ENCODE measurements around the gene MEGF11. TPM values are rescaled to one million over a fixed set of nuclear protein-coding genes. Genes with fewer than 3 reads are reported as not detected.

The MEGF11 gene
- total RNA-seq, 1 experiment from 2014 or later: 2.3 TPM

DNA sequence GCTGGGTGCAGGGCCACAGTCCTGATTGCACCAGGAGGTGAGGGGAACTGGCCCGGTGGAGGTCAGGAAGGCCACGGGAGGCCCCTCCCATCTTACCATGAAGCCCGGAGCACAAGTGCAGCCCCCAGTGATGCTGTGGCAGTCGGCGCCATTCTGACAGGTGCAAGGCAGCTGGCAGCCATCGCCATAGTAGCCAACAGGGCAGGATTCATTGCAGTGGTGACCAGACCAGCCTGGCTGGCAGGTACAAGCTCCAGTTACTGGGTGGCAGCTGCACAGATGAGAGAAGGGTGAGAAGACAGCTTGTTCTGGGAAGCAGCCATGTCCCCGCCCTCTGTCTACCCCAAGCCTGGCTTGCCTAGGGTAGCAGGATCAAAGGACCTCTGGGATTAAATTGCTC, 296.1 kb downstream of the MEGF11 start:
- Histone ChIP-seq H4K20me1 (ENCODE audit: insufficient read depth) (no peaks in the 10 kb centered on the region), H3K4me1 (ENCODE audit: control insufficient read depth in 1 of 2, insufficient read depth in 2 of 2, low read length in 2 of 2) (peaks cover 7 to 17% of the 10 kb centered on the region in 2 experiments), H3K27me3 (ENCODE audit: insufficient read depth, low read length) (peaks cover 18% of the 10 kb centered on the region), H2AFZ (ENCODE audit: low read depth, low read length, poor library complexity, severe bottlenecking) (no peak overlapping the region), H3K4me2 (ENCODE audit: low read length) (no peak overlapping the region), H3K9ac (ENCODE audit: low read length) (no peak overlapping the region), H3K9me3 (ENCODE audit: control insufficient read depth in 1 of 2, insufficient read depth in 1 of 2, low read depth in 1 of 2, low read length in 2 of 2) (no peaks in the 10 kb centered on the region), H3K36me3 (ENCODE audit: control insufficient read depth in 1 of 2, insufficient read depth in 2 of 2, low read length in 2 of 2) (no peaks in the 10 kb centered on the region), H3K9me2 (ENCODE audit: insufficient read depth) (no peaks in the 10 kb centered on the region), H3K27ac (ENCODE audit: low read depth, low read length) (no peak overlapping the region), H3K79me2 (ENCODE audit: insufficient read depth, low read length) (no peaks in the 10 kb centered on the region), H3K4me3 (replicated peaks in 1 of 2; ENCODE audit: low read depth in 1 of 2, low read length in 2 of 2) (no peak overlapping the region)
- POLR2A ChIA-PET: no interaction called here
- ATAC-seq (no peak), DNase-seq (ENCODE audit: low read depth, low spot score) (no peak)
- CTCF ChIA-PET: no interaction called here
- RAD21 ChIA-PET (ENCODE audit: low non-redundant PET in 1 of 2, low total read pairs in 2 of 2, uncharacterized antibody in 2 of 2, unreplicated experiment in 2 of 2): no interaction called here
- BruUV-seq (replicated peaks): no TSS peak
- intact Hi-C loops (cut with micrococcal nuclease): loop anchor here (5.0 kb wide), 1 partner anchor 45 kb away; no protein-coding TSS in a partner anchor
- TF ChIP-seq EZH2 (IDR thresholded peaks at IDR 0.05): no peak
- TF ChIP-seq, protein P1, sequence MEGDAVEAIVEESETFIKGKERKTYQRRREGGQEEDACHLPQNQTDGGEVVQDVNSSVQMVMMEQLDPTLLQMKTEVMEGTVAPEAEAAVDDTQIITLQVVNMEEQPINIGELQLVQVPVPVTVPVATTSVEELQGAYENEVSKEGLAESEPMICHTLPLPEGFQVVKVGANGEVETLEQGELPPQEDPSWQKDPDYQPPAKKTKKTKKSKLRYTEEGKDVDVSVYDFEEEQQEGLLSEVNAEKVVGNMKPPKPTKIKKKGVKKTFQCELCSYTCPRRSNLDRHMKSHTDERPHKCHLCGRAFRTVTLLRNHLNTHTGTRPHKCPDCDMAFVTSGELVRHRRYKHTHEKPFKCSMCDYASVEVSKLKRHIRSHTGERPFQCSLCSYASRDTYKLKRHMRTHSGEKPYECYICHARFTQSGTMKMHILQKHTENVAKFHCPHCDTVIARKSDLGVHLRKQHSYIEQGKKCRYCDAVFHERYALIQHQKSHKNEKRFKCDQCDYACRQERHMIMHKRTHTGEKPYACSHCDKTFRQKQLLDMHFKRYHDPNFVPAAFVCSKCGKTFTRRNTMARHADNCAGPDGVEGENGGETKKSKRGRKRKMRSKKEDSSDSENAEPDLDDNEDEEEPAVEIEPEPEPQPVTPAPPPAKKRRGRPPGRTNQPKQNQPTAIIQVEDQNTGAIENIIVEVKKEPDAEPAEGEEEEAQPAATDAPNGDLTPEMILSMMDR (IDR thresholded peaks at IDR 0.05 in 2 of 3, conservative IDR thresholded peaks at IDR 0.05 in 1 of 3; ENCODE audit: borderline replicate concordance in 1 of 3, insufficient read depth in 1 of 3, low read depth in 2 of 3, low read length in 2 of 3): no peak
- no peak for TF ChIP-seq SRF (IDR thresholded peaks at IDR 0.05; ENCODE audit: low read depth)

DNA sequence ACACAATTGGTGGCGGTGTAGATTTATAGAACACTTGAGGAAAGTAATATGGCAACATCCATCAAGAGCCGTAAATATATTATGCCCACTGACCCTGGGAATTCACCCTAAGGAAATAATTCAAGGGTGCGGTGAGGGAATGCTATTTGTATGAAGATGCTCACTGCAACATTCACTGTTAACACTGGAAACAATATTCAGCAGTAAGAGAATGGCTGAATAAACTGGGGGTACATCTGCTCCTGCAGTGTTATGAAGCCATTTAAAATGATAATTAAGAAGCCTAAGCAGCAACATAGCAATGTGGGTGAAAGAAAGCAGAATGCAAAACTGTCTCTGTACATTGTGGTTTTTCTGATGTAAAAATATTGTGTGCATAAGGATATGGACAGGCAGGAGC, 296.7 kb downstream of the MEGF11 start:
- no peak for TF ChIP-seq CBX3 (IDR thresholded peaks at IDR 0.05; ENCODE audit: low read depth)
- TF ChIP-seq YY1 (IDR thresholded peaks at IDR 0.05; ENCODE audit: extremely low read depth, insufficient replicate concordance, low read depth, low read length): no peak
- no peak for TF ChIP-seq SP1 (IDR thresholded peaks at IDR 0.05; ENCODE audit: low read depth)
- no peak for TF ChIP-seq ZFX (IDR thresholded peaks at IDR 0.05)
- no peak for TF ChIP-seq EZH2 (IDR thresholded peaks at IDR 0.05)
- TF ChIP-seq TCF7L2 (IDR thresholded peaks at IDR 0.05; ENCODE audit: borderline replicate concordance, extremely low read depth, insufficient read depth, insufficient read length): no peak
- TF ChIP-seq POLR2AphosphoS5 (IDR thresholded peaks at IDR 0.05; ENCODE audit: low read depth, low read length): no peak
- no peak for TF ChIP-seq FOSL1 (IDR thresholded peaks at IDR 0.05; ENCODE audit: low read depth)
- TF ChIP-seq ZBTB33 (IDR thresholded peaks at IDR 0.05; ENCODE audit: extremely low read depth, insufficient replicate concordance, low read length): no peak
- no peaks in the 10 kb centered on the region for H3K36me3 ChIP-seq (ENCODE audit: control insufficient read depth in 1 of 2, insufficient read depth in 2 of 2, low read length in 2 of 2)
- no peak overlapping the region for H3K27ac ChIP-seq (ENCODE audit: low read depth, low read length)
- ATAC-seq (no peak), DNase-seq (ENCODE audit: low read depth, low spot score) (no peak)
- no peak overlapping the region for H2AFZ ChIP-seq (ENCODE audit: low read depth, low read length, poor library complexity, severe bottlenecking)
- ChIA-PET POLR2A (no interaction called here), CTCF (no interaction called here), RAD21 (ENCODE audit: low non-redundant PET in 1 of 2, low total read pairs in 2 of 2, uncharacterized antibody in 2 of 2, unreplicated experiment in 2 of 2) (no interaction called here)
- no TSS peak for BruUV-seq (replicated peaks)
- H3K9me2 ChIP-seq (ENCODE audit: insufficient read depth): no peaks in the 10 kb centered on the region
- no peaks in the 10 kb centered on the region for H4K20me1 ChIP-seq (ENCODE audit: insufficient read depth)
- H3K9ac ChIP-seq (ENCODE audit: low read length): no peak overlapping the region
- intact Hi-C loops (cut with micrococcal nuclease): loop anchor here (5.0 kb wide), 1 partner anchor 45 kb away; no protein-coding TSS in a partner anchor
- H3K79me2 ChIP-seq (ENCODE audit: insufficient read depth, low read length): no peaks in the 10 kb centered on the region
- peaks cover 7 to 17% of the 10 kb centered on the region in 2 experiments for H3K4me1 ChIP-seq (ENCODE audit: control insufficient read depth in 1 of 2, insufficient read depth in 2 of 2, low read length in 2 of 2)
- no peak overlapping the region for H3K4me2 ChIP-seq (ENCODE audit: low read length)
- peaks cover 18% of the 10 kb centered on the region for H3K27me3 ChIP-seq (ENCODE audit: insufficient read depth, low read length)
- no peaks in the 10 kb centered on the region for H3K9me3 ChIP-seq (ENCODE audit: control insufficient read depth in 1 of 2, insufficient read depth in 1 of 2, low read depth in 1 of 2, low read length in 2 of 2)
- H3K4me3 ChIP-seq (replicated peaks in 1 of 2; ENCODE audit: low read depth in 1 of 2, low read length in 2 of 2): no peak overlapping the region
